Endodermal cell (in vitro differentiated cells): ENCODE results near the gene CORIN. TPM values are rescaled to one million over a fixed set of nuclear protein-coding genes. Genes with fewer than 3 reads are reported as not detected.

ENCODE experiments used
- DNase-seq: peaks from one replicate; pipeline ENCODE4 v3.0.0-alpha.2; 2017
- H3K27ac ChIP-seq: 2 replicates; pipeline ENCODE4 v1.5.1; 2013; ENCODE audit warnings: mild to moderate bottlenecking, low read depth, low read length, moderate library complexity
- H3K27me3 ChIP-seq: 2 replicates; pipeline ENCODE4 v1.6.1; 2013; ENCODE audit warnings: mild to moderate bottlenecking, low read length, moderate library complexity; ENCODE audit not compliant: insufficient read depth, control insufficient read depth, poor library complexity, severe bottlenecking
- H3K36me3 ChIP-seq: 2 replicates; pipeline ENCODE4 v1.7.0; 2013; ENCODE audit warnings: mild to moderate bottlenecking, low read length, moderate library complexity; ENCODE audit not compliant: control insufficient read depth, insufficient read depth
- H3K4me1 ChIP-seq: one replicate; pipeline ENCODE4 v1.7.0; 2013; ENCODE audit warnings: low read length; ENCODE audit not compliant: control insufficient read depth, insufficient read depth
- H3K4me3 ChIP-seq: 2 replicates; pipeline ENCODE4 v1.5.1; 2013; ENCODE audit warnings: mild to moderate bottlenecking, low read length, moderate library complexity
- H3K9ac ChIP-seq: 2 replicates; pipeline ENCODE4 v1.6.1; 2013; ENCODE audit warnings: mild to moderate bottlenecking, low read length, moderate library complexity; ENCODE audit not compliant: poor library complexity, severe bottlenecking; ENCODE audit errors: extremely low read depth
- H3K9me3 ChIP-seq: 2 replicates; pipeline ENCODE4 v1.6.1; 2013; ENCODE audit warnings: mild to moderate bottlenecking, low read length, moderate library complexity; ENCODE audit not compliant: control insufficient read depth
- H3K27ac Mint-ChIP-seq: 2 replicates; pipeline ENCODE4 v1.8.0; 2020; ENCODE audit warnings: mixed read lengths
- H3K27me3 Mint-ChIP-seq: 2 replicates; pipeline ENCODE4 v1.8.0; 2021; ENCODE audit warnings: mild to moderate bottlenecking, mixed read lengths; ENCODE audit not compliant: insufficient read depth
- H3K36me3 Mint-ChIP-seq: 2 replicates; pipeline ENCODE4 v1.8.0; 2020; ENCODE audit warnings: low read depth, mixed read lengths
- H3K4me1 Mint-ChIP-seq: 2 replicates; pipeline ENCODE4 v1.8.0; 2020; ENCODE audit warnings: mixed read lengths
- H3K4me3 Mint-ChIP-seq: 2 replicates; pipeline ENCODE4 v1.8.0; 2020; ENCODE audit warnings: mild to moderate bottlenecking, moderate library complexity, mixed read lengths
- H3K9me3 Mint-ChIP-seq: 2 replicates; pipeline ENCODE4 v1.8.0; 2020; ENCODE audit warnings: mild to moderate bottlenecking, mixed read lengths
- CTCF ChIP-seq: fragments of 200-600 bp; sonication (generic); conservative IDR thresholded peaks from 2 replicates; pipeline ENCODE4 v1.5.0; 2021; ENCODE audit warnings: antibody characterized with exemption, mild to moderate bottlenecking
- WGBS, 2 experiments: methylation state at CpG; one replicate each; pipeline versions ENCODE4 v1.1.5 to v1.1.7; 2013; ENCODE audit warnings: missing lambda C conversion rate in 2 of 2, mixed read lengths in 1 of 2; ENCODE audit not compliant: insufficient coverage in 1 of 2, insufficient read length in 1 of 2; 5-methylcytosine and 5-hydroxymethylcytosine counted together
- total RNA-seq, 2 donors: library from RNA; stranded (reverse); fragmentation: NEBNext Ultra II Directional in 1 of 2; extraction: Animal tissue kit (Norgen Biotek cat#: 25700) in 1 of 2; gene quantifications; 2 replicates in 1 of 2; 3 replicates in 1 of 2; pipeline ENCODE4 v1.2.1, GENCODE V29; 2021

The CORIN gene
- total RNA-seq, 2 donors from 2014 or later = 0.53 TPM; not detected in 1

GRCh38 chr4:47858006-47858405 is 20.1 kb upstream of the CORIN start:
- H3K4me3 ChIP-seq = no peak overlapping the region
- H3K9me3 Mint-ChIP-seq = no peaks in the 10 kb centered on the region
- H3K4me3 Mint-ChIP-seq = no peak overlapping the region
- no peaks in the 10 kb centered on the region for H3K4me1 Mint-ChIP-seq
- no peaks in the 10 kb centered on the region for H3K27me3 ChIP-seq
- no peak overlapping the region for H3K9ac ChIP-seq
- DNase-seq = no peak
- H3K27me3 Mint-ChIP-seq = no peaks in the 10 kb centered on the region
- no peak overlapping the region for H3K27ac ChIP-seq
- H3K36me3 Mint-ChIP-seq = peaks cover 29% of the 10 kb centered on the region
- 88 to 100% methylated on average over 1 to 2 of the region's 2 CpGs for WGBS, 2 experiments
- no peak for TF ChIP-seq CTCF
- H3K36me3 ChIP-seq = peaks cover 54% of the 10 kb centered on the region
- no peaks in the 10 kb centered on the region for H3K4me1 ChIP-seq
- no peaks in the 10 kb centered on the region for H3K9me3 ChIP-seq
- H3K27ac Mint-ChIP-seq = no peak overlapping the region

DNA sequence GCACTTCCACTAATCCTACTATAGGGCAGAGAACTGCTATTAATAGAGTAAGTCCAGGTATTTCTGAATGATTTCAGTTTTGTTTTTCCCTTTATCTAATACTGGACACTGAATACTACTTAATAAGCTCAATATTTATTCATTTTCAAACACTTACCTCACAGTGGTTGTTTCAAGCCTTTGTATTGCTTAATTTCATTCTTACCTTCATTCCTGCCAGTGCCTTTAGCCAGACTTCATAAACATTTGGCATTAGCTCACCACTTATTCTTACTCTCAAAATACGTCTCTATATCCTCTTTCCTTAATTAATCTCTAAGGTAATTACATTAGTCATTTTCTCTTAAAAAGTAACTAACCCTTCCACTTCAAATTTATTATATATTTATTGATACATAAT is 18.8 kb upstream of the CORIN start:
- Mint-ChIP-seq H3K27me3 (no peaks in the 10 kb centered on the region), H3K4me1 (no peaks in the 10 kb centered on the region), H3K36me3 (peaks cover 34% of the 10 kb centered on the region), H3K9me3 (no peaks in the 10 kb centered on the region), H3K27ac (no peak overlapping the region), H3K4me3 (no peak overlapping the region)
- Histone ChIP-seq H3K9ac (no peak overlapping the region), H3K36me3 (peaks cover 54% of the 10 kb centered on the region), H3K27ac (no peak overlapping the region), H3K27me3 (no peaks in the 10 kb centered on the region), H3K4me3 (no peak overlapping the region), H3K9me3 (no peaks in the 10 kb centered on the region), H3K4me1 (no peaks in the 10 kb centered on the region)
- WGBS, 2 experiments = 91 to 100% methylated on average over 1 of the region's 1 CpG
- no peak for DNase-seq
- no peak for TF ChIP-seq CTCF

- no peak for TF ChIP-seq CTCF
- 97% methylated on average over 2 of the region's 2 CpGs; no CpG with 5 or more reads in 1 of the 2 experiments for WGBS, 2 experiments
- Histone ChIP-seq H3K36me3 (peaks cover 57% of the 10 kb centered on the region), H3K9ac (no peak overlapping the region), H3K4me3 (no peak overlapping the region), H3K27ac (no peak overlapping the region), H3K9me3 (no peaks in the 10 kb centered on the region), H3K27me3 (no peaks in the 10 kb centered on the region), H3K4me1 (no peaks in the 10 kb centered on the region)
- Mint-ChIP-seq H3K4me1 (no peaks in the 10 kb centered on the region), H3K9me3 (no peaks in the 10 kb centered on the region), H3K27ac (no peak overlapping the region), H3K27me3 (no peaks in the 10 kb centered on the region), H3K36me3 (peaks cover 41% of the 10 kb centered on the region), H3K4me3 (no peak overlapping the region)
- no peak for DNase-seq
Observed at GRCh38 chr4:47855350-47855749, 17.5 kb upstream of the CORIN start.
